HG03457 (cell line): Measurements from ENCODE around the gene NOX3.
"Not testable (repeated sequence)": the region's sequence is repeated elsewhere in the genome, so short reads cannot be mapped to it uniquely, and the experiment has no call there.

Experiments used
- ATAC-seq: cut with Tn5 transposase; IDR thresholded peaks from one replicate; pipeline ENCODE4 v1.9.1; 2021; ENCODE audit warnings: moderate number of reproducible peaks; ENCODE audit not compliant: unreplicated experiment

NOX3 gene

DNA sequence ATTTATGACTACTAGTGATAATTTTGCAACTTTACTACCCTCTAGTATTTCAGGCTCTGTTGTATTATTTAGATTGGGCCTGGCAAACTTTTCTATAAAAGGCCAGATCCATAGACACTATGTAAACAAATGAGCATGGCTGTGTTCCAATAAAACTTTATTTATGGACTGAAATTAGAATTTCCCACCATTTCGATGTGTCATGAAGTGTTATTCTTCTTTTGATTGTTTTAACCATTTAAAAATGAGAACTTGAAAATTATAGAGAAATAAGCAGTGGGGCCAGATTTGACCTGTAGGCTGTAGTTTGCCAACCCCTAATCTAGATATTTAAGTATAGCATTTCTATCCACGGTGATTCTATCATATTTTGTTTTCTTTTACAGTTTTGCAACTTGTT, 79.8 kb downstream of the NOX3 start:
- ATAC-seq: no peak

DNA sequence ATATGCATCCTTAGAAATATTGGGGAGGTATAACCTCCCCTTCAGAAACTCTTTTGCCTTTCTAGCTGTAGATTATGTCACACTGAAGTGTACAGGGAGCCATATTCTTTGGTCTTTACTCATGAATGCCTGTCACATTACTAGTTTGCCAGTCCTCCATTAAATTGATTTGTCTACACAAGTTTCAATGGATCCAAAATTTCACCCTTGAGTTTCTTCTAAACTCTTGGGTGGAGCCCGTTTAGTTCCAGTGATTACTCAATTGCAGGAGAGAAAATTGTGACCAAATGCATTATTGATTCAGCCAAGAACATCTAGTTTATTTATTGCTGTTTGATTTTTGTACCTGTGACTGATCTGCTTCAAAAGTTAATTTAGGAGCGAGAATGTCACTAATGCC, 81.0 kb downstream of the NOX3 start:
- no peak for ATAC-seq

DNA sequence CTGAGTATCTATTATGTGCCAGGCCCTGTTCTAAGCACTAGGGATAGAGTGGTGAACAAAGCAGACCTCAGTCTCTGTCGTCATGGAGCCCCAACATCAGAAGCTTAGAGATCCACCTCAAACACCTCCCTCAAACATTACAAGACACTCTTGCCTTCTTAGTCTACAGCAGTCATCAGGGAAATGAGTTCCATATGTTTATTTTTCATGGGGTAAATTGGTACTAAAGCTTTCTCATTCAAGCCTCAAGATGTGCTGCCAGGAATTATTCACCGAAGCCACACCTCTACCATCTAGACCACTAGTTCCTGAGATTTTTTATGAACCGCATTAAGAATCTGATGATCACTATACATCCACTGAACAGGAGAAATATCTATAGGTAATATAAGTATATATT, 82.4 kb downstream of the NOX3 start:
- no peak for ATAC-seq

DNA sequence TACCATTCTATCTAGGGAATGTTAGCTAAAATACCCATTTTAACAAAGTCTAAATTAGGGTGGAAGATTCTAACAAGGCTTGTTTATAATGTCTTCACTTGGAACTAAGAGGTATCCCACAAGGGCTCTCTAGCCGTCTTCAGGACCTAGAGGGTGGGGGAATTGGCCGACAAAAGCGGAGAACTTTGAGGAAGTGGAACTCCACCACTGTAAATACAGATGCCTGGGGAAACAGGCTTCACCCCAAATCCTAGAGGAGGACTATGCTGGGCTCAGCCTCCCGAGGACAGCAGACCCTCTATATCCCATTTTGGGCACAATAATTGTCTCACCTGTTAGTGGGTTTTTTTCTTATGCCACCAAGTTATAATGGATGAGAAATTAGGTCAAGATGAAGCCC, 83.4 kb downstream of the NOX3 start:
- ATAC-seq: no peak

DNA sequence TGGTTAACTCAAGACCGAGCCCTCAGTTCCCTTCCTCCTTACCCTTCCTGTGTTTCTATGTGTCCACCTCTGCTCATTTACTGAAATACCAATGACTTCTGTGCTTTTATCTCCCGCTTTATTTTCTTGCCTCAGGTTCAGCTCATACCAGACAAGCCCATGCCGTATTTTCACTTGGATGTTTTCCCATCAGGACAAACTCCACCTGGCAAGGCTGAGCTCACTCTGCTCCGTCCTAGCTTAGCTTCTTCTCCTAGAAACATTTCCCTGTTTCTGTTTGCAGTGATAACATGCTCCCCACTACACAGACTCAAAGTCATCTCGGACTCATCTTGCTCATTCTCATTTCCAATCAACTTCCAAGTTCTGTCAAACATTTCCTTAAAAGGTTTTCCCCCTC, 84.4 kb downstream of the NOX3 start:
- ATAC-seq: no peak

DNA sequence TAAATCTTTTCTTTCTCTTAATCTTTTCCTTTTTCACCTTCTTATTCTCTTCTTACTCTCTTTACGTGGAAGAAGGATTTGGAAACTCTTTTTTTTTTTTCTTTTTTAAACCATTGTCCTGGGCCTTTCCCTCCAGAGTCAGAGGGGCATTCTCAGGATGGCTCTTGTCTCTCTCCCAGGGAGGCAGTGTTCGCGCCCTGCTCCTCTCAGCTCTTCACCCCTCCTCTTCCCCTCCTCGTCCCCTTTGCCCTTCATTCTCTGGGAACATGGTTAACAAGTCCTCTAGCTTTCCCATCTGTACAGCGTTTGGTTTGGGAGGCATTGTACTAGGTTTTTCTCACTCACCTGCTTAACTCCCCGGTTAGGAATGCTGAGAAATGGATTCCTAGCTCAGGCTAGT, 89.3 kb downstream of the NOX3 start:
- no peak for ATAC-seq

DNA sequence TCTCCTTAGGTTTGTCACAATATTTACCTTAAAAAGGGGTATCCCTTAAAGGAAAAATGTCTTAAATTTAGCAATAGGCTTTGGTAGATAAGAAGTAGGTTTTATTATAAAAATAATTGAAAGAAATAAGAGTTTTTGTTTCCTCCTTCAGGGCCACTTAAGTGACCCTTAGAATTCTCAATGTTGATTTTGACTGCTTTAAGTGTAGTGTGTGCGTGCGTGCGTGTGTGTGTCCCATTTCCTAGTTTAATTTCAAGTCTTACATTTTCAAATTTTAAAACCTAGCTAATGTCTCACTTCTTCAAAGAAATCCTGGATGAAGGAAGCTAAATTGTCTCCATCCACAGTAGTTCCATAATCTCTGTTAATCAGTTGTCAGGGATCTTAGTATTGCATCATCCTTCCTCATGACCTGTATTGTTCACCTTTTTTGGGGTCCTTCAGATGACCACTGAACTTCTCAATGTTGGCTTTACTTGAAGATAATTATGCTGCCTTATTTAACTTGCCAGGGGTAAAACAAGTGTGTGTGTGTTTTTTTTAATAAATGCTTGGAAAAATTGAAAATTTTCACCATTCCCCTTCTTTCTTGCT, 90.7 kb downstream of the NOX3 start:
- no peak for ATAC-seq

DNA sequence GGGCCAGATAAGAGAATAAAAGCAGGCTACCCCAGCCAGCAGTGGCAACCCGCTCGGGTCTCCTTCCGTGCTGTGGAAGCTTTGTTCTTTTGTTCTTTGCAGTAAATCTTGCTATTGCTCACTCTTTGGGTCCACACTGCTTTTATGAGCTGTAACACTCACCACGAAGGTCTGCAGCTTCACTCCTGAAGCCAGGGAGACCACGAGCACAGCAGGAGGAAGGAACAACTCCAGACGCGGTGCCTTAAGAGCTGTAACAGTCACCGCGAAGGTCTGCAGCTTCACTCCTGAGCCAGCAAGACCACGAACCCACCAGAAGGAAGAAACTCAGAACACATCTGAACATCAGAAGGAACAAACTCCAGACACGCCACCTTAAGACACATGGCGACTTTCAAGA, 91.6 kb downstream of the NOX3 start:
- ATAC-seq: not testable (repeated sequence)

DNA sequence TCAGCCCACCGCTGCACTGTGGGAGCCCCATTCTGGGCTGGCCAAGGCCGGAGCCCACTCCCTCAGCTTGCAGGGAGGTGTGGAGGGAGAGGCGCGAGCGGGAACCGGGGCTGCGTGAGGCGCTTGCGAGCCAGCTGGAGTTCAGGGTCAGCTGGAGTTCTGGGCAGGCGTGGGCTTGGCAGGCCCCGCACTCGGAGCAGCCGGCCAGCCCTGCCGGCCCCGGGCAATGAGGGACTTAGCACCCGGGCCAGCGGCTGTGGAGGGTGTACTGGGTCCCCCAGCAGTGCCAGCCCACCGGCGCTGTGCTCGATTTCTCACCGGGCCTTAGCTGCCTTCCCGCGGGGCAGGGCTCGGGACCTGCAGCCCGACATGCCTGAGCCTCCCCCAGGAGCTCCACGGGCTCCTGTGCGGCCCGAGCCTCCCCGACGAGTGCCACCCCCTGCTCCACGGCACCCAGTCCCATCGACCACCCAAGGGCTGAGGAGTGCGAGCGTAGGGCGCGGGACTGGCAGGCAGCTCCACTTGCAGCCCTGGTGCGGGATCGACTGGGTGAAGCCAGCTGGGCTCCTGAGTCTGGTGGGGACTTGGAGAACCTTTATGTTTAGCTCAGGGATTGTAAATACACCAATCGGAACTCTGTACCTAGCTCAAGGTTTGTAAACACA, 92.5 kb downstream of the NOX3 start:
- ATAC-seq: not testable (repeated sequence)

DNA sequence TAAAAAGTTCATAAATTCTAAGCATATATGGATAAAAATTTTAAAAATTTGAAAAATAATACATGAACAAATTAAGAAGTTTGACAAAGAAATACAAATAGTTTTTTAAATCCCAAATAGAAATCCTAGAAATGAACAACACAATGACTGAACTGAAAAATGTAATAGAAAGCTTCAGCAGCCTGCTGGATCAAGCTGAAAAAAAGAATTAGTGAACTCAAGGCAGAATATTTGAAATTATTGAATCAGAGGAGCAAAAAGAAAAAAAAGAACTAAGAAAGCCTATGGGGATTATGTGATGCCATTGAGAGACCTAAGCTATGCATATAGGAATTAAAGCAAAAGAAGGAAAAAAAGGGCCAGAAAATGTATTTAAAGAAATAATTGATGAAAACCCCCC, 101.5 kb downstream of the NOX3 start:
- ATAC-seq: no peak

DNA sequence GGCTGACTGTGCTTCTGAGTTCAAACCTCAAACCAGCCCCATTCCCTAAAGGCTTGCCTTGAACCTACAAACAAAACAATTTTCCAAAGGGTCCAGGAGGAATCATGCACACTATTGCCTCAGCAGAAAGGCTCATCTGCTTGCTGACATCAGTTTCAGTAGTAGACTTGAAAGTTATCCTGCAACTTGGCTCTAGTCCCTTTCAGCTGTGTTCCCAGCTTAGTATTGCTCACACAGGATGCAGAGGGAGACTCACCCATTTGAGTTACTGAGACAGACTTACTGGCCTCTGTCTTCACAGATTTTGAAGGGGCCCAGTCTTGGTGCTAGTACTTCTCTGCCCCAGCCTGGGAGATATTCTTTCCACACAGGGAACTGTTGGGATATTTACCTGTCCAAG, 102.8 kb downstream of the NOX3 start:
- ATAC-seq: no peak

DNA sequence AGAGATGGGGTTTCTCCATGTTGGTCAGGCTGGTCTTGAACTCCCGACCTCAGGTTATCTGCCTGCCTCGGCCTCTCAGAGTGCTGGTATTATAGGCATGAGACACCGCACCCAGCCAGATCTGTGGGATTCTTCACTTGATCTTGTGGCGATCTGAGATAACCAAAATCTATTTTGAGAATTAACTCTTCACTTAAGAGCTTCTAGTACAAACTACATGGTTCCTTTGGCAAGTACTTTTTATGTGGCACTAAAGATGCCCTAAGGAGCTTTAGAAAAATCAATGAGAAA, 103.6 kb downstream of the NOX3 start:
- no peak for ATAC-seq

DNA sequence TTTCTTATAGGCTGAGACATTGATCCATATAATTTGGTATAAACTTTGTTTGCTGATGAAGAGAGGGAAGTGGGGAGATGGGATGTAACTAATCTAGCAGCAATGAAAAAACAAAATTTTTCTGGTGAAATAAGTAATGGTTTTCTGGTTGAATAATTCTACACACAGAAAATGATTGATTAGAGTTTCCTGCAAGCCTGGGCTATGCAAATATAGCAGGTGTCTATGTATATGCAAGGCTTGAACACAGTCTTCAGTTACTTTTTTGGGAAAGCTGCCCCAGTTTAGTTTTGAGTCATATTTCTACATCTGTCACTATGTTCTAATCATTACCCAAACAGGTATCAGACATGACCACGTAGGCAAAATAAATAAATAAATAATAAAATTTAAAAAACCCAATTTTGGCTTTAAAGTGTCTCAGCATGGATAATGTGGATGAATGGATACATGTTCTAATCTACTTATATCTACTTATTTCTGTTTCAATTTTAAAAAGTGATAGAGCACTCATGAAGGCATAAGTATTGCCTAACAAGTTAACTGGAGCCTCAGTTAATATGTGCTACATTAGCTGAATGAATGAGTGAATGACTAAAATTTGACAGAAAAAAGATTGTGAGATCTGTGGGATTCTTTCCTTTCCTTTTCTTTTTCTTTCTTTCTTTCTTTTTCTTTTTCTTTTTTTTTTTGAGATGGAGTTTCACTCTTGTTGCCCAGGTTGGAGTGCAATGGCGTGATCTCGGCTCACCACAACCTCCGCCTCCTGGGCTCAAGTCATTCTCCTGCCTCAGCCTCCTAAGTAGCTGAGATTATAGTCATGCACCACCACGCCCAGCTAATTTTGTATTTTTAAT, 104.1 kb downstream of the NOX3 start:
- peak; percentile 94 for ATAC-seq

DNA sequence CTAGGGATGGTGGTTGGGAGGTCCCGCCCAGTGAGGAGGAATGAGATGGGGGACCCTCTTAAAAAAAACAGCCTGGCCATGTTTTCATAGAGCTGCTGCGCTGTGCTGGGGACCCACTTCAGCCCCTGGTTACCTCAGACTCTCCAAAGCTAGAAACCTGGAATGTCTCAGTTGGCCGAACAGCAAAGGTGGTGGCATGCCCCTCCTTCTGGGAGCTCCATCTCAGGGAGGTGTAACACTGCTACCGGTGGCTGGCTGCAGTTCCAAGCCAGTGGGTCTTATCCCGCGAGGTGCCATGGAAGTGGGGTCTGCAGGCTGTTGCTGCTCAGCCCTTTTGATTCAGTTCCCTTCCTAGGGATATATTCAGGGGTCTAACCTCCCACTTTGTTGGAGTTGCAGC, 105.7 kb downstream of the NOX3 start:
- ATAC-seq: no peak

DNA sequence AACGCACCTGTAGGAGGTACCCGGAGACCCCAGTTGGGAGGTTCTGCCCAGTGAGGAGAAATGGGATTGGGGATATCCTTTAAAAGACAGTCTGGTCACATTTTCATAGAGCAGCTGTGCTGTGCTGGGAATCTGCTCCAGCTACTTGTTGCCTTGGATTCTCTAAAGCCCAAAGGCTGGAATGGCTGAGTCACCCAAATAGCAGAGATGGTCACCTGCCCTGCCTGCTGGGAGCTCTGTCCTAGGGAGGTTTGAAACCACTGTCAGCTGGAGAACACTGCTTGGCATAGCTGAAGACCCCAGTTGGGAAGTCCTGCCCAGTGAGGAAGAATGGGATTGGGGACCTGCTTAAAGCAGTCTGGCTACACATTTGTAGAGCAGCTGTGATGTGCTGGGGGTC, 106.5 kb downstream of the NOX3 start:
- no peak for ATAC-seq

DNA sequence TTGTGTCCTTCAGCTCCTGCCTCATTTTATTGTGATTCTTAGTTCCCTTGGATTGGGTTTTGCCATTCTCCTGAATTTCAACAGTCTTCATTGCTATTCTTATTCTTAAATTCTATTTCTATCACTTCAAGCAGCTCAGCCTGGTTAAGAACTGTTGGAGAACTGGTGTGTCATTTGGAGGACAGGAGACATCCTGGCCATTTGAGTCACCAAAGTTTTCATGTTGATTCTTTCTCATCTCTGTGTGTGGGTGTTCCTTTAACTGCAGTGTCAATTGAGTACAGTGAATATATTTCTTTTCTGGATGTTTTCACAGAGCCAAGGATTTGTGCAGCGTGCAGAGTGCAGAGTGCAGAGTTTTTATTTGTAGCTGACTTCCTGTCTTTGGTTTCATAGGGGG, 107.8 kb downstream of the NOX3 start:
- ATAC-seq: no peak

DNA sequence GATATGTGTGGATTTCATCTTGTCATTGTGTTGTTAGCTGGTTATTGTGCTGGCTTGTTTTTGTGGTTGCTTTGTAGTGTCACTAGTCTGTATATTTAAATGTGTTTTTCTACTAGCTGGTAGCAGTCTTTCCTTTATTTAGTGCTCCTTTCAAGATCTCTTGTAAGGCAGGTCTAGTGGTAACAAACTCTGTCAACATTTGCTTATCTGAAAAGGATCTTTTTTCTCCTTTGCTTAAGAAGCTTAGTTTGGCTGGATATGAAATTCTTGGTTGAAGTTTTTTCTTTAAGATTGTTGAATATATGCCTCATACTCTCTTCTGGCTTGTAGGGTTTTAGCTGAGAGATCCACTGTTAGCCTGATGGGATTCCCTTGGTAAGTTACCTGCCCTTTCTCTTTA, 108.7 kb downstream of the NOX3 start:
- no peak for ATAC-seq
